ENCODE data around the gene PITPNC1.
"Not testable (repeated sequence)": the region's sequence is repeated elsewhere in the genome, so short reads cannot be mapped to it uniquely, and the experiment has no call there.

PITPNC1 gene

DNA sequence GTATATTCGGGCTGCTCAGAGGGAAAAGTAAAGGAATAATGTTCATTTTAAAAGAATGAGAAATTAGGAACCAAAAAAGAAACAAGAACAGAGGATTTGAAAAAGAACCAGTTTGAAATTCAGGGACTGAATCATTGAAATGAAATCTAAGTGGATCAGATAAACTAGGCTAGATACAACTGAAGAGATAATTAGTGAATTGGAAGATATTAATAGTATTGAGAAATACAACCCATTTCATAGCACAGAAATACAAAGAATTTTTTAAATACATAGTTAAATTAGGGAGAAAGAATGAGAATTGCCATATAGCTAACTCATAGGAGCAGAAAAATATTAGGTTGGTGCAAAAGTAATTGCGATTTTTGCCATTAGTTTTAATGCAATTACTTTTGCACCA, 223.3 kb downstream of the PITPNC1 start:
- no peak for DNase-seq

GRCh38 chr17:67601897-67602296, 224.8 kb downstream of the PITPNC1 start:
- DNase-seq: no peak

DNA sequence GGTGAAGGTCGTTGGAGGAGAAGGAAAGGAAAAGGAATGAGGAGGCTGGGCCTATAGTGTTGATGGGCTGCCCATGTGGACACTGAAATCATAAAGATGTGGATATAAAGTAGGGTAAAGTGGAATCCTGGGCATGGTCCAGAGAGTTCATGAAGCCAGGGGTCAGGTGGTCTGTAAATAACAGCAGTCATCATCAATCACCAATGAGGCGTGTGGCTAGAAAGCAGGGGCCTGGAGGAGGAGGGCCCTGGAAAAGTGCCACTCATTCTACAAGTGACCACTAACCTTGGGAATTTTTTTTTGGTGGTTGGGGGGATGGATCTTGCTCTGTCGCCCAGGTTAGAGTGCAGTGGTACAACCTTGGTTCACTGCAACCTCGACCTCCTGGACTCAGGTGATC, 225.4 kb downstream of the PITPNC1 start:
- DNase-seq: no peak

DNA sequence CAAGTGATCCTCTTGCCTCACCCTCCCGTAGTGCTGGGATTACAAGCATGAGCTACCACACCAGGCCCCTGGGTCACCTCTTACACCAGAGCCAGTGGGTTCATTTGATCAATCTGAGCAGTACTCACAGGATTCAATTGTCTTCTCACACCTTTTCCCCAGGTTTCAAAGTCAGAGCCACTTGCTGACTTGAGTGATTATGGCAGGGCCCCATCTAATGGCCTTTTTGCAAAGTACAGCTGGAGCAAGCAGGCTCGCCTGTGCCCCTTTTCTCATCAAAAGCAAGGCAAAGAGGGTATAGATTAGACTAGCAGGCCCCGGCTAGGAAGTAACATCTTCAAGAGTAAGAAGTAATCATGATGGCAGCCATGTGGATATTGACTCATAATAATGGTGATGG, 225.9 kb downstream of the PITPNC1 start:
- peak; percentile 49 for DNase-seq

DNA sequence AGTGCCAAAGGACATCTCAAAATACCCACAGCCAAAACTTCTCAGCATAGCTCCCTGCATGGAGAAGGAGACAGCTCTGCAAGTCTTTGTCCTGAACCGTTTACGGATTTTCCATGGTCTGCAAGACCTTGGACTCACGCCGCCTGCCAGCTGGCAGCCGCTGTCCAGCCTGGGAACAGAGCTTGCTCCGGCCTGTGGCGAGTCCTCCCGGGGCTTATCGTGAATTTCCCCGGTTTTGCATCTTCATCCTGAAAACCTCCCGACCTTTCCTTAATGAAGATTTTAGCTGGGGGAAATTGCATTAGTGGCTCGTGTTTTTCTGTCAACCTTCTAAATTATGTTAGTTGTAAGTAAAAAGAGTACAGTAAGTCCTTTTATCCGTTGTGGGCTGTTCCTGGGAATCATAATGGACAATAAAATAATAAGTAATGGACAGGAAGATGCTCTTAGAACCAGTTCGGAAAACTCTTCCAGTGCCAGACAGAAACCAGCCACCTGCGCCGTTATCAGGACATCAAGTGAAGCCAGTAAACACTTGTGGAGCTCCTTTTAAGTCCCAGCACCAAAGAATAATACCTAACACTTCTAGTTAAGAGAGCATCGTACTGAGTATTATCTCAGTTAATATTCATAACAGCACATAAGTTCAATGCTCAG, 228.3 kb downstream of the PITPNC1 start:
- no peak for DNase-seq

DNA sequence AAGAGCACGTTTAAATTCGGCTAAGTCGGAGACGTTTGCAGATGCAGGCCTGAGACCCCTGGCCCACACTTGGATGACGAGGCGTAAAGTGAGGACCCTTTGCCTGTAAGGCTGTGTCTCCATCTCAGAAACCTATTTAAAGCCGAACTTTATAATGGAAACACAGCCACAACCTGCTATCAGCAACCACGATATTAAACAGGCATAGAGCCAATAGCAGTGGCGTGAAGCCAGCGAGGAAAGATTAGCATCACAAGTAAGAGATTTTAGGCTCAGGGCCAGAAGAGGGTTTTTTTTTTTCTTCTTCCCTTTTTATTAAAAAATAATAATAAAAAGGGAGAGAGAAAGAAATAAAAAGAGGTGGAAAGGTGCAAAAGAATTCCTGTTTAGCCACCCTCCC, 229.4 kb downstream of the PITPNC1 start:
- DNase-seq: no peak

- DNase-seq: no peak
Observed at GRCh38 chr17:67606896-67607604, 230.0 kb downstream of the PITPNC1 start.

DNA sequence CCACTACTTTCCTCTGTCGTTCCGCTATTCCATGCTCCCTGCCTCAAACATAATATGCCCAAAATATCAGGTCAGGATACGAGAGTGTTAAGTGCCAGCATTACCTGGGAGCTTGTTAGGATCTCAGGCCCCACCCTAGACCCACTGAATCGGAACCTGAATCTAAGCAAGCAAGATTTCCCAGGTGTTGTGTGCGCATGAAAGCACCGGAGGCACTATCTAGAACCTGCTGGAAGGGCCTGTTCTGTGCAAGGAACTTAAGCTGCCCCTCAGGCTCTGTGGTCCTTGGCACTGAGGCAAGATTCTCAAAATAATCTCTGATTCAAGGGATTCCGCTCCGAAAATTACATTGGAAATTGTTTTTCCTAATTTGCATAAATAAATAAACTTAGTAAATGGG, 233.0 kb downstream of the PITPNC1 start:
- no peak for DNase-seq

DNA sequence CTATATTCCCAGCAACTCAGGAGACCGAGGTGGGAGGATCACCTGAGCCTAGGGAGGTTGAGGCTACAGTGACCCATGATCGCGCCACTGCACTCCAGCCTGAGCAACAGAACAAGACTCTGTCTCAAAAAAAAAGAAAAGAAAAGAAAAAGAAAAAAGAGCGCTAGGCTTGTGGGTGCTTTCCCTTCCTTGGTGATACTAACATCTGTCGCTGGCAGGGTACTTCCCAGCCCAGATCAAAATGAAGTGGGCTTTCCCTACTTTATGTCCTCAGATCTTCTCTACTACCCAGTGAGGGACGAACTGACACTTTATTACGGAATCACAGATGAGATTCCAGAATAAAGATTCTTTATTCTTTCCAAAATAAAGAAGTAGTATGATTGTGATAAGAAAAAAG, 236.9 kb downstream of the PITPNC1 start:
- no peak for DNase-seq

GRCh38 chr17:67615011-67615561, 238.0 kb downstream of the PITPNC1 start:
- DNase-seq: no peak

GRCh38 chr17:67615736-67616135, 238.7 kb downstream of the PITPNC1 start:
- no peak for DNase-seq

GRCh38 chr17:67617304-67617899, 240.3 kb downstream of the PITPNC1 start:
- no peak for DNase-seq

GRCh38 chr17:67619555-67619954, 242.5 kb downstream of the PITPNC1 start:
- no peak for DNase-seq

- no peak for DNase-seq
Observed at GRCh38 chr17:67620088-67620487, 243.0 kb downstream of the PITPNC1 start.

GRCh38 chr17:67620636-67621035, 243.6 kb downstream of the PITPNC1 start:
- no peak for DNase-seq

GRCh38 chr17:67623767-67624166, 246.7 kb downstream of the PITPNC1 start:
- no peak for DNase-seq

DNA sequence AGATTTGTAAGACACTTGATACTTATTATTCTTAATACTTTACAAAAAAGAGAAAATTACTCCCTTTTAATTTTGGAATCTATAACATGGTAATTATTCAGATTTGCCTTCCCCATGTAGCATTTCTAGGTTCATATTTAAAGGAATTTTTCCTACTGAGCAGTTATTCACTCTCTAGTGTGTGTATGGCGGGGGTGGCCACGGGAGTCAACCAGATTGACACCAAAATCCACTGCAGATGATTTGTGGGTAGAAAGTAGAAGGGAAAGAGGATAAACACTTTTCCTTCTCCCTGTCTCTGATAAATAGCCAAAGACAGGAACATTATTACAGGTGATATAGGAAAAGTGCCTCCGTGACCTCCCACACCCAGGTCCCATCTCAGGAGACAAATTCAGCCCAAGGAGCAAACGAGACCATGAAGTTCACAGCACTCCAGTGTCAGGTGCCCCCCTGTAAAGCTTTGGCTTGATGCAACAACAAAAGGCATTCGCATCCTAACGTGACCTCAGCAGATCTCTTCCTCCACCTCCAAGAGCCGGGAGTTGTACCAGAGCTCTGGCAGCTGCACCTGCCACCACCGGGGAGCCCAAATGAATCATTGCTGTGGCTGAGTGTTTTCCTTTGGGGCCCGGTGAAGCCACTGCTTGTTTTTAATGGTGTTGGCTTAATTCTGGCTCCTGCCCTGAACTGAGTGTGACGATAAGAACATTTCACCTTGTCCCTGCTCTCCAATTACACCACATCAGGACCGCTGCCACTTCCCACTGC, 248.0 kb downstream of the PITPNC1 start:
- no peak for DNase-seq

GRCh38 chr17:67625971-67626370, 248.9 kb downstream of the PITPNC1 start:
- DNase-seq: no peak

DNA sequence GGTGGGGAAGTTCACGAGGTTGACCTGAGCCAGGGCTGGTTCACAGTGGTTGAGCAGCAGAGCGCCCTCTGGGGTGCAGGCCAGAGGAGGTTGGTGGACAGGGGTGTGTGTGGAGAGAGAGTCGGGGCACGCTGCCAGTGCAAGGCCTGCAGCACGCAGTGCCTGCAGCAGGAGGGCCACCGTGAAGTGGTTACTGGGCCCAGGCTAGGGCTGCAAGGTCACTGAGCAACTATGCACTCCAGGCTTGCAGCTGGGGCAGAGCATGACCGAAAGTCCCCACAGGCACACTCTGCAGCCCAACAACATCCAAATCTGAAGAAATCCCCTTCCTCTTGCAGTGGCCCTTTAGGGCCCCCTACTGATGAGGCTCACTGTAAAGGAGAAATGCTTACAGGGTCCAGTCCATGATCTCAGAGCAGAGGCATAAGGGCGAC, 251.5 kb downstream of the PITPNC1 start:
- DNase-seq: no peak

GRCh38 chr17:67629971-67630320, 252.9 kb downstream of the PITPNC1 start:
- no peak for DNase-seq

- not testable (repeated sequence) for DNase-seq
Observed at GRCh38 chr17:67630836-67631235, 253.8 kb downstream of the PITPNC1 start.

DNA sequence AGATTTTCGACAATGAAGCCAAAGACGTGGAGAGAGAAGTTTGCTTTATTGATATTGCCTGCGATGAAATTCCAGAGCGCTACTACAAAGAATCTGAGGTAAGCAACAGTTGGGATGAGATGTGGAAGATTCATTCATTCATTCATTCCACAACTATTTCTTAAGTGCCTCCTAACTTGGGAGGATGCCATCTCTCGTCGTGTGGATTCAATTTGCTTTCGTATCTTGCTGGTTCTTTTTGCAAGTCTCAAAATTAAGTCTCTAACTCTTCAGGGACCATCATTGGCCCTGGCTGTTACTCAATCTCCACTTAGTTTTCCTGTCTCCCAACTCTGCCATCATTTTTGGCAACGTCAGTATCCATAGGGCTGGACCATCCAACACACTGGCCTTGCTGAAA, 255.1 kb downstream of the PITPNC1 start:
- DNase-seq: no peak

- DNase-seq: no peak
Observed at GRCh38 chr17:67633751-67634211, 256.7 kb downstream of the PITPNC1 start.

Data from stimulated activated CD8-positive, alpha-beta memory T cell treated with anti-CD3 and anti-CD28 coated beads, Interleukin-4, amount 100 ng/mL, for 48 hours (primary cell).